Erythroblast (primary cell): Measurements from ENCODE around the gene BCO1.
"Not testable (repeated sequence)": the region's sequence is repeated elsewhere in the genome, so short reads cannot be mapped to it uniquely, and the experiment has no call there.

Experiments used
- DNase-seq, 2 experiments: peaks; one replicate each; lab custom pipeline; 2025; lab: John Stamatoyannopoulos, UW
- GATA1 ChIP-seq: IDR thresholded peaks from 2 replicates; pipeline ENCODE4 v1.6.1; 2011; ENCODE audit warnings: low read depth, mild to moderate bottlenecking, control low read depth, low read length, moderate library complexity
- POLR2A ChIP-seq: IDR thresholded peaks from 2 replicates; pipeline ENCODE4 v1.6.1; 2011; ENCODE audit warnings: mild to moderate bottlenecking, low read length

BCO1 gene

GRCh38 chr16:81216706-81217105 lies 21.8 kb upstream of the BCO1 start:
- no peak for TF ChIP-seq GATA1
- TF ChIP-seq POLR2A = no peak
- no peak for DNase-seq

GRCh38 chr16:81219151-81219550 lies 19.3 kb upstream of the BCO1 start:
- TF ChIP-seq GATA1 (no peak), POLR2A (no peak)

GRCh38 chr16:81220349-81220748 lies 18.1 kb upstream of the BCO1 start:
- DNase-seq = peak in 1 of 2 experiments; percentile 37
- TF ChIP-seq GATA1 (no peak), POLR2A (no peak)

More at GRCh38 chr16:81219151-81219550, 19.3 kb upstream of the BCO1 start:
- no peak for DNase-seq

GRCh38 chr16:81221731-81222130 lies 16.8 kb upstream of the BCO1 start:
- no peak for DNase-seq
- TF ChIP-seq GATA1 (no peak), POLR2A (no peak)

- no peak for DNase-seq
- no peak for TF ChIP-seq POLR2A
- TF ChIP-seq GATA1 = no peak
Observed at GRCh38 chr16:81224824-81225223, 13.7 kb upstream of the BCO1 start.

GRCh38 chr16:81225697-81226096 lies 12.8 kb upstream of the BCO1 start:
- DNase-seq = not testable (repeated sequence)

GRCh38 chr16:81227785-81228184 lies 10.7 kb upstream of the BCO1 start:
- no peak for TF ChIP-seq GATA1
- no peak for TF ChIP-seq POLR2A
- no peak for DNase-seq

GRCh38 chr16:81229811-81230210 lies 8.7 kb upstream of the BCO1 start:
- DNase-seq = no peak
- no peak for TF ChIP-seq GATA1
- TF ChIP-seq POLR2A = no peak

GRCh38 chr16:81231014-81231413 lies 7.5 kb upstream of the BCO1 start:
- DNase-seq = no peak
- TF ChIP-seq GATA1 (no peak), POLR2A (no peak)

GRCh38 chr16:81232740-81233367 lies 5.6 kb upstream of the BCO1 start:
- no peak for DNase-seq
- TF ChIP-seq GATA1 (no peak), POLR2A (no peak)

GRCh38 chr16:81237282-81237681 lies 1.2 kb upstream of the BCO1 start:
- DNase-seq = no peak
- no peak for TF ChIP-seq GATA1
- TF ChIP-seq POLR2A = no peak

- DNase-seq = no peak
- TF ChIP-seq POLR2A (no peak), GATA1 (no peak)
Observed at GRCh38 chr16:81237942-81238295, 570 bp upstream of the BCO1 start.

- DNase-seq = no peak
- no peak for TF ChIP-seq GATA1
- TF ChIP-seq POLR2A = no peak
Observed at GRCh38 chr16:81239367-81240121, 1.1 kb downstream of the BCO1 start.

GRCh38 chr16:81241706-81242105 lies 3.2 kb downstream of the BCO1 start:
- no peak for DNase-seq
- TF ChIP-seq POLR2A (no peak), GATA1 (no peak)

GRCh38 chr16:81242977-81243618 lies 4.6 kb downstream of the BCO1 start:
- TF ChIP-seq POLR2A (no peak), GATA1 (no peak)

More at GRCh38 chr16:81242977-81243618, 4.6 kb downstream of the BCO1 start:
- DNase-seq = no peak
